T-helper 1 cell treated with Interleukin-12 subunit alpha and Interleukin-12 subunit beta and Interleukin-4 antibody, amounts not matched to agents 30 ng/mL and 1 ng/mL, for 36 hours (primary cell): ENCODE measurements around the gene CCDC146. TPM values are rescaled to one million over a fixed set of nuclear protein-coding genes. Genes with fewer than 3 reads are reported as not detected.
"Not testable (repeated sequence)": the region's sequence is repeated elsewhere in the genome, so short reads cannot be mapped to it uniquely, and the experiment has no call there.

ENCODE experiments used
- intact Hi-C: fragments of 100-400 bp; cut with micrococcal nuclease; formaldehyde crosslinking; loops from one replicate; pipeline ENCODE4 v1.15.1; 2024
- total RNA-seq: library from RNA; stranded (reverse); gene quantifications from 2 replicates; pipeline ENCODE4 v1.2.3, GENCODE V29; 2022

CCDC146 gene
- total RNA-seq, 1 donor from 2014 or later, result 11.6 TPM

DNA sequence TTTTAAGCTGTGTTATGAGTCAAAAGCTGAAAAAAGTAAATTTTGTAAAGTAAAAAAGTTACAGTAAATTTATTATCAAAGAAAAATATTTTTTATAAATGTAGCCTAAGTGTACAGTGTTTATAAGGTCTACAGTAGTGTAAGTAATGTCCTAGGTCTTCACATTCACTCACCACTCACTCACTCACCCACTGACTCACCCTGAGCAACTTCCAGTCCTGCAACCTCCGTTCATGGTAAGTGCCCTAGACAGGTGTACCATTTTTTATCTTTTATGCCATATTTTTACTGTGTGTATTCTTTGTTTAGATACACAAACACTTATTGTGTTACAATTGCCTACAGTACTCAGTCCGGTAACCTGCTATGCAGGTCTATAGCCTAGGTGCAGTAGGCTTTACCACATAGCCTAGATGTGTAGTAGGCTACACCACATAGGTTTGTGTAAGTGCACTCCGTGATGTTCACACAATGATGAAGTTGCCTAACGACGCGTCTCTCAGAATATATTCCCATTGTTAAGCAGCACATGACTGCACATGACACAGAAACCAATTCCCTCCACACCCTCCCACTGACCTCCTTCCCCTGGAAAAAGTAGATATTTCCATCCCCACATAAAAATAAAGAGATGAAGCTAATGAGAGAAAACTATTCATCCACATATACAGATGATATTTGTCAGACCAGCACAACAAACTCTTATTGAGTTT, 122.0 kb downstream of the CCDC146 start:
- intact Hi-C loops, result loop anchor here (10.0 kb wide), 1 partner anchor 610 kb away; no protein-coding TSS in a partner anchor

DNA sequence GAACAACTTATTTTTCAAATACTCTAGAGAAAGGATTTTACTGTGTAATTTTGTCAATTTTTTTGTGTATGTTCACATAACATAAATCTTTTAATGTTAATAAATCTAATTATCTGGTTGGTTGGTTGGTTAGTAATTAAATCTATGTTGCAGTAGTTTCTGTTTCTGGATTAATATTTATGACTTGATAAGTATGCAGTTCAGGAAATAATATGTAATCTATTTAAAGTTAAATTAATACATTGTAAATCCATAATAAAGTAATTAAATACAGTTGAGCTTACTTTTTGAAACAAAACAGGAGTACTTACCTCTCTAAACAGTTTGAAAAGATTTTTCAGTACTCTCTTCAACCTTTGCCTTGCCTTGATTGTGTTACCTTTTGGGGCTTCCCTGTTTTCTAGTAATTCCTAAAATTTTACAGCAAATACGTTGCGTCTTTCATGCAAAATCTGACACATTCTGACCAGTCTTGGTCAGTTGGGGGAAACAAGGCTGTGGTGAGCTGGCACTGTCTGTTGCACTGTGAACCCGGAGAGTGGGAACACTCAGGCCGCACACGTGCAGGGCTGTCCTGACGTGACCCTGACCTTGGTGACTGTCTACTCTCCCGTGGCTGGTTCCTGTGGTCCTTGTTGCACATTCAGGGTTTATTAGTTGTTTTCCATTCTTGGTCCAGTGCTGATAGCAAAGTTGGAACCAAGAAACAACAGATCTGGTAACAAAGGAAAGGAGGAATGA, 122.8 kb downstream of the CCDC146 start:
- intact Hi-C loops, result loop anchor here (5.0 to 10.0 kb wide), 2 partner anchors 512 to 610 kb away; no protein-coding TSS in a partner anchor

DNA sequence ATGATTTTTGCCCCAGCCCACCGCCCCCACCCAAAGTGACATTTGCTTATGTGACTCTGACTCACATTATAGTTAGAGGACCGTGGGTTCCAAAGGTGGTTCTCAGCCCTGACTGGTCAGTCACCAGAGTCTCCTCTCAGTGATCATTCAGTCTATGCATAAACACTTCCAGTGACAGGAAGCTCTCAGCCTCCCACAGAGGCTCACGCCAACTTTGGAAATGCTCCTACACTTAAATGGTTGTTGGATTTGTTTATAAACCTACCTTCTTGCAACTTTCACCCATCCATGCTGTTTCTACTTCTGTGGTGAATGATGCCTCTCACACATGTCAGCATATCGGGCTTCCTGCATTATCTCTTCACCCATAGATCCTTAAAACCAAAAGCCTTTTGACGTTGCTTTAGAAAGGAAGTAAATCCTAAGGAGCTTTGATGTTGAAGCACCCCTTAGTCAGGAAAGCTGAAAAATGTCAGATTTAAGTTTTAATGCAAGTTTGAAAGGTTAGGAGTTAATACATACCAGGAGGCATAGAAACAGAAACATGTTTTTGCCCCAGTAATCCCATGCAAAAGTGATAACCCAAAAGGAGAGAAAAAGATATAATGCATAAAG, 123.7 kb downstream of the CCDC146 start:
- intact Hi-C loops, result loop anchor here (2.0 to 10.0 kb wide), 3 partner anchors 47 to 611 kb away; partner anchors contain the start of gene FGL2

- intact Hi-C loops, result loop anchor here (1.0 to 10.0 kb wide), 5 partner anchors 49 to 613 kb away; partner anchors contain the start of gene FGL2
Observed at GRCh38 chr7:77247206-77247850, 124.9 kb downstream of the CCDC146 start.

DNA sequence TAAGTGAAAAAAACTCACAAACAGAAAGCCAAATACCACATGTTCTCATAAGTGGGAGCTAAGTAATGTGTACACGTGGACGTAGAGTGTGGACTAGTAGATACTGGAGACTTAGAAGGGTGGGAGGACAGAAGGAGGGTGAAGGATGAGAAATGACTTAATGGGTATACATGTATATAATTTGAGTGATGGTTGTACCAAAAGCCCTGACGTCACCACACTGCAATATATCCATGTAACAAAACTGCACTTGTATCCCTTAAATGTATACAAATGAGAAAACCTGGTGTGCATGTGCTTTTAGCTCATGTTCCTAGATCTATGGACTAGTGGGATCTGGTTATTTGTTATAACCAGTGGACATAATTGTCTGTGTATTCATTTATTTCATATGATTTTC, 125.7 kb downstream of the CCDC146 start:
- intact Hi-C loops, result loop anchor here (5.0 to 10.0 kb wide), 2 partner anchors 509 to 613 kb away; no protein-coding TSS in a partner anchor

DNA sequence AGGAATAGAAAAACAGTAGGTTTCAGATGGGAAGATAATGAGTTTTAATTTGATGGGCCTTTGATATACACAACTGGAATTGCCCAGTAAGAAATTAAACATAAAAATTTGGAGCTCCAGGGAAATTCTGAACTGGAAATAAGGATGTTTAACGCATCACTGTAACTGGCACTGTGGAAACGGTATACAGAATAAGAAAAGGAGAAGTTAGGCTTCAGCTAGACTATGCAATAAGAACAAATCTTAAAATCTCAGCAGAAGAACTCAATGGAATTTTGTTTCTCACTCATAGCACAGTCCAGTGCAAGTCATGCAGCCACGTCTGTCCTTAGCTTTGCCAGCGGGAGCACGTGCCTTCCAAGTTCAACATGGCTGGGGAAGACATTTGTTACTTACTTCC, 130.1 kb downstream of the CCDC146 start:
- intact Hi-C loops, result no loop called here

GRCh38 chr7:77253151-77253550, 130.7 kb downstream of the CCDC146 start:
- intact Hi-C loops, result no loop called here

GRCh38 chr7:77254429-77254828, 132.0 kb downstream of the CCDC146 start:
- intact Hi-C loops, result no loop called here

GRCh38 chr7:77254915-77255314, 132.5 kb downstream of the CCDC146 start:
- intact Hi-C loops, result no loop called here

DNA sequence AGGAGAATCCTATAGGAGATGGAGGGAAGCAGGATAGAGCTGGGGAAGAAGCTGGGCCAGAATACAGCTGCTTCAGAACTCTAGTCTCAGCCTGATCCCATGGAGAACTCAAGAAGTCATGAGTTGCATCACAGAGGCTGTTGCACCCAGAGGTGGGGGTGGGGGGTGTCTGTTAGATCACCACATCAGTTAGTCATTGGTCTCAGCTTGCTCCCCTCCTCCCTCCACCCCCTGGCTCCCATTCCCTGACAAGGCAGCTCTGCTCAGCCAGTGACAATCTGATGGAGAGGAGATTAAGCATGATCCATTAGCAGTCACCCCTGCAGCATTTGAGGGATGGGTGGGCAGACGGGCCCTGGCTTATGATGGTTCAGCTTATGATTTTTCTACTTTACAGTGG, 135.6 kb downstream of the CCDC146 start:
- intact Hi-C loops, result no loop called here

DNA sequence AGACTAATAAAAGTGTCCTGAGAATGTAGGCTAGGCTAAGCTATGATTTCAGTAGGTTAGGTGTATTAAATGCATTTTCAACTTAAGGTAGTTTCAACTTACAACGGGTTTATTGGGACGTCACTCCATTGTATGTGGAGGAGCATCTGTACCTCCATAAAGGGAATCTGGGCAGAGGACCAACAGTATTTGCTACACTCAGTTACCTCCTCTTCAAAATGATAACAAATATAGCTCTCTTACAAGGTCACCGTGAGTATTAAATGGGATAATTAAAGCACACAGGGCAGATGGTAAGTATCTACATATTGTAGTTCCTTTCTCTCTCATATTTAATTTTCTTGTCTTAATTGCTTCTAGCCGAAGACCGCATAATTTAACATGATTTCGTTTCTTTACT, 136.2 kb downstream of the CCDC146 start:
- intact Hi-C loops, result no loop called here

GRCh38 chr7:77262316-77262715, 139.9 kb downstream of the CCDC146 start:
- intact Hi-C loops, result no loop called here

DNA sequence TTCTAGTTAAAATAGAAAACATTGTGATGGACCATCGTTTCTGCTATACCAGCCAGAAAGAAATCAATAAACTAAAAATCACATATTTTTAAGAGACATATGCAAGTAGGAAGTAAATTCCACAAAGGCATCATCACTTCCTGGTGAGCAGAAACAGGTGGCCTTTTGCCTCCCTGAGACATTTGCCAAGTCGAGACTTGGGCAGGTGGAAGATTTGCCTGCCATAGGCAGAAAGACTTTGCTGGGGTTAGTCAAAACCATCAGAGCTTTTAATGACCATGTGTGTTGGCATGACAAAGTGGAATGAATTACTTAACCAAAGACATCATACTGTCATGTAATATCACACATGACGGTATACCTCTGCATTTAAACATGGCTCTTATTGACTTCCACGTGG, 143.3 kb downstream of the CCDC146 start:
- intact Hi-C loops, result loop anchor here (1.0 kb wide), 1 partner anchor 65 kb away; no protein-coding TSS in a partner anchor

- intact Hi-C loops, result loop anchor here (1.0 kb wide), 1 partner anchor 64 kb away; no protein-coding TSS in a partner anchor
Observed at GRCh38 chr7:77266291-77266794, 143.9 kb downstream of the CCDC146 start.

GRCh38 chr7:77269360-77270093, 147.1 kb downstream of the CCDC146 start:
- intact Hi-C loops, result no loop called here

DNA sequence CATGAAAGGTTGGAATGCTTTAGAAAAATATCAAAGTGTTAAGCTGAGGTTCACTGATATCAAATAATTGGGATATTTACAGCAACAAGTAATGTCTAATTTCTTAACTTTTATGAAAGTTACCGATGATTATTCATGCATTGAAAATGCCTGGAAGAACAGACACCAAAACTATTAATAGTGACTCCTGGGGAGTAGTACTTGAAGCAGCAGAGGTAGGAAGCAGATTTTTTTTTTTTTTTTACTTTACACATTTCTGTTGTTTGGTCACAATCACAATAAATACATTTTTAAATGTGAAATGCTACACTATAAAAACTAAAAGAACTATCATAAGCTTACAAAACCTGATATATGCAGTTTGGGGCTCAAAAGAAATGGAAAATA, 147.7 kb downstream of the CCDC146 start:
- intact Hi-C loops, result no loop called here

- intact Hi-C loops, result no loop called here
Observed at GRCh38 chr7:77271766-77272165, 149.4 kb downstream of the CCDC146 start.

DNA sequence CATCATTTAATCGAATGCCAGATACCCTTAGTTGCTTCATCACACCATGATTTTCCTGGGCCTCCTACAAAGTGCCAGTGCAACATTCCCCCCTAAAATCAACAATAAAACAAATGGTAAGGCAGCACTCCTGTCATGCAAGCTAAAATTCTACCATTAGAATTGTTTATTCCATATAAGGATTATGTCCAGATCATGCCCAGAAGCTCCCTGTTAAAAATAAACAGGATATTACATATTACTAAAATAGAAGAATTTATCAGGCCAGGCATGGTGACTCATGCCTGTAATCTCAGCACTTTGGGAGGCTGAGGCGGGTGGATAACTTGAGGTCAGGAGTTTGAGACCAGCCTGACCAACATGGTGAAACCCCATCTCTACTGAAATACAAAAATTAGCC, 153.2 kb downstream of the CCDC146 start:
- intact Hi-C loops, result not testable (repeated sequence)

GRCh38 chr7:77276120-77276519, 153.7 kb downstream of the CCDC146 start:
- intact Hi-C loops, result no loop called here

GRCh38 chr7:77281780-77282478, 159.5 kb downstream of the CCDC146 start:
- intact Hi-C loops, result no loop called here
